ENCODE results near the gene ATF6.
A peak's percentile ranks its signal among the peaks of the same experiment; 100 is the strongest.
"Not testable (repeated sequence)": the region's sequence is repeated elsewhere in the genome, so short reads cannot be mapped to it uniquely, and the experiment has no call there.

The ATF6 gene

GRCh38 chr1:161766102-161766981, at the start of gene ATF6:
Gene ATF6 (plus strand): TSS chr1:161766320. CDS start chr1:161766361, 41 bp downstream.
- peak; percentile 88 for DNase-seq (ENCODE audit: low spot score)

GRCh38 chr1:161718559-161719324, 47.4 kb upstream of the ATF6 start:
- DNase-seq (ENCODE audit: low spot score) = no peak

GRCh38 chr1:161719325-161719611, 46.9 kb upstream of the ATF6 start:
- DNase-seq (ENCODE audit: low spot score) = no peak

GRCh38 chr1:161720422-161720821, 45.7 kb upstream of the ATF6 start:
- no peak for DNase-seq (ENCODE audit: low spot score)

GRCh38 chr1:161720956-161721737, 45.0 kb upstream of the ATF6 start, which contains the start of gene FCRLB:
Gene FCRLB (plus strand): TSS chr1:161721544. CDS start chr1:161722673, 1,129 bp downstream.
- no peak for DNase-seq (ENCODE audit: low spot score)

- no peak for DNase-seq (ENCODE audit: low spot score)
Observed at GRCh38 chr1:161721738-161722343, 44.3 kb upstream of the ATF6 start.

GRCh38 chr1:161722406-161722805, 43.7 kb upstream of the ATF6 start:
- DNase-seq (ENCODE audit: low spot score) = no peak

GRCh38 chr1:161723459-161724141, 42.5 kb upstream of the ATF6 start:
- no peak for DNase-seq (ENCODE audit: low spot score)

GRCh38 chr1:161725258-161725907, 40.7 kb upstream of the ATF6 start:
- not testable (repeated sequence) for DNase-seq (ENCODE audit: low spot score)

- peak; percentile 30 for DNase-seq (ENCODE audit: low spot score)
Observed at GRCh38 chr1:161725908-161726472, 40.1 kb upstream of the ATF6 start.

GRCh38 chr1:161726473-161727255, 39.5 kb upstream of the ATF6 start:
- DNase-seq (ENCODE audit: low spot score) = peak; percentile 82

GRCh38 chr1:161727256-161727924, 38.7 kb upstream of the ATF6 start:
- DNase-seq (ENCODE audit: low spot score) = no peak

- no peak for DNase-seq (ENCODE audit: low spot score)
Observed at GRCh38 chr1:161728376-161729226, 37.5 kb upstream of the ATF6 start.

GRCh38 chr1:161730050-161730564, 36.0 kb upstream of the ATF6 start:
- DNase-seq (ENCODE audit: low spot score) = no peak

- no peak for DNase-seq (ENCODE audit: low spot score)
Observed at GRCh38 chr1:161731241-161731640, 34.9 kb upstream of the ATF6 start.

GRCh38 chr1:161731981-161732718, 34.0 kb upstream of the ATF6 start:
- DNase-seq (ENCODE audit: low spot score) = no peak

- peak; percentile 56 for DNase-seq (ENCODE audit: low spot score)
Observed at GRCh38 chr1:161733526-161733925, 32.6 kb upstream of the ATF6 start.

Data from LoVo (cell line).